HCT116 (cell line): ENCODE data around the gene HOXB2. TPM values are rescaled to one million over a fixed set of nuclear protein-coding genes. Genes with fewer than 3 reads are reported as not detected.

ENCODE experiments used
- ATAC-seq: fragments of 200-7000 bp; cut with Tn5 transposase; 2 replicates; pipeline ENCODE4 v1.9.1; 2020; ENCODE audit warnings: mild to moderate bottlenecking, moderate library complexity
- BruUV-seq: library from RNA; stranded (reverse); fragments of 400-500 nt; replicated peaks from 2 replicates; lab custom pipeline; 2021; lab: Mats Ljungman, UMichigan
- CTCF ChIA-PET: fragments of 300-600 bp; sonication (Branson Sonifier 250); formaldehyde crosslinking; loops from one replicate; lab custom pipeline; 2021; ENCODE audit warnings: antibody characterized with exemption; lab: Charles Lee
- POLR2A ChIA-PET: fragments of 300-600, 350-600 bp; sonication (Branson Sonifier 250); formaldehyde crosslinking; loops from one replicate; lab custom pipeline; 2021; ENCODE audit warnings: antibody characterized with exemption; lab: Charles Lee
- RAD21 ChIA-PET, 2 experiments: fragments of 300-600 bp; sonication (Branson Sonifier 250); formaldehyde crosslinking; loops; one replicate each; lab custom pipeline; 2023; ENCODE audit warnings: low total read pairs in 2 of 2; ENCODE audit not compliant: uncharacterized antibody in 2 of 2, unreplicated experiment in 2 of 2, low non-redundant PET in 1 of 2; lab: Charles Lee
- DNase-seq: peaks from one replicate; pipeline ENCODE4 v3.0.0-alpha.2; 2010; ENCODE audit warnings: low read depth, low spot score
- H2AFZ ChIP-seq: fragments of 200-600 bp; shearing (Covaris generic), sonication (generic); 2 replicates; pipeline ENCODE4 v1.6.1; 2017; ENCODE audit warnings: low read depth, mixed run types, mixed read lengths, antibody characterized with exemption, low read length; ENCODE audit not compliant: poor library complexity, severe bottlenecking
- H3K27ac ChIP-seq: 2 replicates; pipeline ENCODE4 v1.5.1; 2012; ENCODE audit warnings: low read depth, low read length
- H3K27me3 ChIP-seq: fragments of 200-600 bp; sonication (generic); 2 replicates; pipeline ENCODE4 v1.6.1; 2016; ENCODE audit warnings: mixed run types, low read length, mixed read lengths; ENCODE audit not compliant: insufficient read depth
- H3K36me3 ChIP-seq, 2 experiments: fragments of 200-500 bp in 1 of 2; fragments of 200-600 bp in 1 of 2; sonication (Bioruptor generic) in 1 of 2; sonication (generic) in 1 of 2; 2 replicates each; pipeline versions ENCODE4 v1.5.1 to v1.6.1; 2014 to 2016; ENCODE audit warnings: low read length in 2 of 2, inconsistent platforms in 1 of 2, mixed read lengths in 1 of 2, mixed run types in 1 of 2; ENCODE audit not compliant: insufficient read depth in 2 of 2, control insufficient read depth in 1 of 2
- H3K4me1 ChIP-seq, 2 experiments: fragments of 200-600 bp in 1 of 2; sonication (generic) in 1 of 2; 2 replicates each; pipeline versions ENCODE4 v1.5.1 to v1.6.1; 2012 to 2017; ENCODE audit warnings: low read length in 2 of 2, inconsistent platforms in 1 of 2, mild to moderate bottlenecking in 1 of 2, mixed read lengths in 1 of 2, mixed run types in 1 of 2, moderate library complexity in 1 of 2; ENCODE audit not compliant: insufficient read depth in 2 of 2, control insufficient read depth in 1 of 2
- H3K4me2 ChIP-seq: fragments of 200-600 bp; sonication (generic); 2 replicates; pipeline ENCODE4 v1.6.1; 2017; ENCODE audit warnings: mixed run types, low read length, mixed read lengths
- H3K4me3 ChIP-seq, 2 experiments: fragments of 200-600 bp in 1 of 2; sonication (generic) in 1 of 2; replicated peaks in 1 of 2; 2 replicates each; pipeline ENCODE4 v1.5.1; 2011 to 2016; ENCODE audit warnings: low read length in 2 of 2, control low read depth in 1 of 2, low read depth in 1 of 2, mild to moderate bottlenecking in 1 of 2, mixed read lengths in 1 of 2, mixed run types in 1 of 2
- H3K79me2 ChIP-seq: fragments of 200-600 bp; sonication (generic); 2 replicates; pipeline ENCODE4 v1.6.1; 2017; ENCODE audit warnings: mild to moderate bottlenecking, mixed run types, low read length, moderate library complexity, mixed read lengths; ENCODE audit not compliant: insufficient read depth
- H3K9ac ChIP-seq: fragments of 200-600 bp; sonication (generic); 2 replicates; pipeline ENCODE4 v1.6.1; 2016; ENCODE audit warnings: low read length, mixed read lengths
- H3K9me2 ChIP-seq: fragments of 200-600 bp; sonication (generic), shearing (Covaris generic); 2 replicates; pipeline ENCODE4 v1.6.1; 2017; ENCODE audit warnings: mixed run types, mild to moderate bottlenecking, moderate library complexity; ENCODE audit not compliant: insufficient read depth
- H3K9me3 ChIP-seq, 2 experiments: fragments of 200-500 bp in 1 of 2; fragments of 200-600 bp in 1 of 2; sonication (Bioruptor generic) in 1 of 2; sonication (generic) in 1 of 2; 2 replicates each; pipeline ENCODE4 v1.6.1; 2014 to 2017; ENCODE audit warnings: low read length in 2 of 2, mixed read lengths in 2 of 2, inconsistent platforms in 1 of 2, low read depth in 1 of 2, mild to moderate bottlenecking in 1 of 2, mixed run types in 1 of 2, moderate library complexity in 1 of 2; ENCODE audit not compliant: control insufficient read depth in 1 of 2, insufficient read depth in 1 of 2
- H4K20me1 ChIP-seq: fragments of 200-600 bp; sonication (generic), shearing (Covaris generic); 2 replicates; pipeline ENCODE4 v1.6.1; 2017; ENCODE audit warnings: mixed run types, mild to moderate bottlenecking, moderate library complexity; ENCODE audit not compliant: insufficient read depth
- ELF1 ChIP-seq: IDR thresholded peaks from 2 replicates; pipeline ENCODE4 v1.6.1; 2012; ENCODE audit warnings: low read depth, borderline replicate concordance
- EZH2phosphoT487 ChIP-seq: fragments of 200-600 bp; IDR thresholded peaks from 2 replicates; pipeline ENCODE4 v1.6.1; 2018; ENCODE audit warnings: antibody characterized with exemption, borderline replicate concordance
- FOSL1 ChIP-seq: IDR thresholded peaks from 2 replicates; pipeline ENCODE4 v1.6.1; 2012; ENCODE audit warnings: low read depth
- JUND ChIP-seq: IDR thresholded peaks from 2 replicates; pipeline ENCODE4 v1.6.1; 2012
- MAX ChIP-seq: IDR thresholded peaks from 2 replicates; pipeline ENCODE4 v1.6.1; 2012
- POLR2AphosphoS5 ChIP-seq: IDR thresholded peaks from 2 replicates; pipeline ENCODE4 v1.6.1; 2011; ENCODE audit warnings: mild to moderate bottlenecking, low read depth, low read length, moderate library complexity
- RAD21 ChIP-seq: IDR thresholded peaks from 2 replicates; pipeline ENCODE4 v1.6.1; 2012; ENCODE audit warnings: low read depth, mild to moderate bottlenecking
- REST ChIP-seq: IDR thresholded peaks from 2 replicates; pipeline ENCODE4 v1.6.1; 2012; ENCODE audit warnings: low read depth
- SIN3A ChIP-seq: IDR thresholded peaks from 2 replicates; pipeline ENCODE4 v1.6.1; 2012; ENCODE audit warnings: low read depth
- SRF ChIP-seq: IDR thresholded peaks from 2 replicates; pipeline ENCODE4 v1.6.1; 2012; ENCODE audit warnings: low read depth
- TCF7L2 ChIP-seq: IDR thresholded peaks from 2 replicates; pipeline ENCODE4 v1.7.0; 2011; ENCODE audit warnings: borderline replicate concordance, inconsistent platforms; ENCODE audit not compliant: insufficient read depth, insufficient read length; ENCODE audit errors: extremely low read depth
- YY1 ChIP-seq: IDR thresholded peaks from 2 replicates; pipeline ENCODE4 v1.6.1; 2011; ENCODE audit warnings: low read length, low read depth, moderate library complexity, mild to moderate bottlenecking; ENCODE audit not compliant: insufficient replicate concordance; ENCODE audit errors: extremely low read depth
- intact Hi-C: fragments of 100-400 bp; cut with micrococcal nuclease; formaldehyde crosslinking; loops from 2 replicates; pipeline ENCODE4 v1.10.0; 2022
- total RNA-seq: library from RNA; stranded (reverse); gene quantifications from one replicate; pipeline ENCODE4 v1.2.1, GENCODE V29; 2021; ENCODE audit not compliant: unreplicated experiment

The HOXB2 gene
- total RNA-seq, 1 experiment from 2014 or later = 2.0 TPM

GRCh38 chr17:48563385-48563838 lies 18.5 kb upstream of the HOXB2 start:
- no peak for TF ChIP-seq SIN3A
- no peak for TF ChIP-seq EZH2phosphoT487
- no peak for TF ChIP-seq REST
- no peak for TF ChIP-seq MAX
- TF ChIP-seq, all 23 proteins: peak for 0
- DNase-seq (no peak), ATAC-seq (no peak)
- H4K20me1 ChIP-seq = no peaks in the 10 kb centered on the region
- intact Hi-C loops = no loop called here
- CTCF ChIA-PET = no interaction called here
- no peak overlapping the region for H3K4me2 ChIP-seq
- no peak overlapping the region for H3K9ac ChIP-seq
- peaks cover 21% of the 10 kb centered on the region; the same call in 1 of the 2 replicates for H3K79me2 ChIP-seq
- no peaks in the 10 kb centered on the region for H3K4me1 ChIP-seq
- H3K9me2 ChIP-seq = no peaks in the 10 kb centered on the region
- POLR2A ChIA-PET = no interaction called here
- RAD21 ChIA-PET = no interaction called here
- no peak overlapping the region for H2AFZ ChIP-seq
- H3K9me3 ChIP-seq = no peaks in the 10 kb centered on the region
- no peaks in the 10 kb centered on the region for H3K27me3 ChIP-seq
- H3K27ac ChIP-seq = no peak overlapping the region
- BruUV-seq = no TSS peak
- no peak overlapping the region for H3K4me3 ChIP-seq
- H3K36me3 ChIP-seq = no peaks in the 10 kb centered on the region

- ChIA-PET POLR2A (no interaction called here), RAD21 (no interaction called here), CTCF (no interaction called here)
- no peak overlapping the region for H3K4me3 ChIP-seq
- no peaks in the 10 kb centered on the region for H3K9me3 ChIP-seq
- no peaks in the 10 kb centered on the region for H3K4me1 ChIP-seq
- no peak overlapping the region for H3K27ac ChIP-seq
- no peak overlapping the region for H2AFZ ChIP-seq
- ATAC-seq (no peak), DNase-seq (no peak)
- BruUV-seq = no TSS peak
- TF ChIP-seq JUND (no peak), YY1 (no peak), POLR2AphosphoS5 (no peak), ELF1 (no peak), FOSL1 (no peak), RAD21 (no peak), EZH2phosphoT487 (no peak), SRF (no peak), REST (no peak), TCF7L2 (no peak)
- H3K9ac ChIP-seq = no peak overlapping the region
- H3K9me2 ChIP-seq = no peaks in the 10 kb centered on the region
- no peaks in the 10 kb centered on the region for H3K27me3 ChIP-seq
- peaks cover 20% of the 10 kb centered on the region; the same call in 1 of the 2 replicates for H3K79me2 ChIP-seq
- intact Hi-C loops = no loop called here
- H4K20me1 ChIP-seq = no peaks in the 10 kb centered on the region
- H3K4me2 ChIP-seq = no peak overlapping the region
- H3K36me3 ChIP-seq = no peaks in the 10 kb centered on the region
Measured at GRCh38 chr17:48562934-48563333, 18.0 kb upstream of the HOXB2 start.
